ENCODE measurements around the gene ADAM23.

Gene ADAM23

DNA sequence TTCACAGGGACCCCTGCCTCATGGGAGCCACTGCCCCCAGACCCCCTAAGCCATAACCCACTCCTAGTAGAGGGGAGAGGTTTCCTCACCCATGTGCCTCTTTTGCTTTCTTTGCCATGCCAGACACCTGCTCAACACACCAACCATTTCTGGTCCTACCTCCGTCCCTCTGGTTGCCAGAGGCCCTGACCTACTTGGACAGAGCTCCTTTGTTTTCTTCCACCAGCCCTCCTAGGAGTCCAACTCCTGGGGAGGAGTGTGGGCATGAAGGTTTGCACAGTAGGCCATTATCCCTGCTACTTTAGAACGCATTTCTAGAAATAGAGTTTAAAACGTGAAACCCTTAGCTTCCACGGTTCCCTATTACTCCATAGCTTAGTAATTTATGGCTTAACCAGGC, 122.3 kb downstream of the ADAM23 start:
- no peak for DNase-seq (ENCODE audit: low spot score)

GRCh38 chr2:206569470-206569869, 126.1 kb downstream of the ADAM23 start:
- no peak for DNase-seq (ENCODE audit: low spot score)

- no peak for DNase-seq (ENCODE audit: low spot score)
Observed at GRCh38 chr2:206570199-206570598, 126.9 kb downstream of the ADAM23 start.

GRCh38 chr2:206572725-206573124, 129.4 kb downstream of the ADAM23 start:
- DNase-seq (ENCODE audit: low spot score): no peak

GRCh38 chr2:206573793-206574192, 130.5 kb downstream of the ADAM23 start:
- no peak for DNase-seq (ENCODE audit: low spot score)

- no peak for DNase-seq (ENCODE audit: low spot score)
Observed at GRCh38 chr2:206584323-206585116, 141.2 kb downstream of the ADAM23 start.

GRCh38 chr2:206585335-206585734, 142.0 kb downstream of the ADAM23 start:
- DNase-seq (ENCODE audit: low spot score): no peak

DNA sequence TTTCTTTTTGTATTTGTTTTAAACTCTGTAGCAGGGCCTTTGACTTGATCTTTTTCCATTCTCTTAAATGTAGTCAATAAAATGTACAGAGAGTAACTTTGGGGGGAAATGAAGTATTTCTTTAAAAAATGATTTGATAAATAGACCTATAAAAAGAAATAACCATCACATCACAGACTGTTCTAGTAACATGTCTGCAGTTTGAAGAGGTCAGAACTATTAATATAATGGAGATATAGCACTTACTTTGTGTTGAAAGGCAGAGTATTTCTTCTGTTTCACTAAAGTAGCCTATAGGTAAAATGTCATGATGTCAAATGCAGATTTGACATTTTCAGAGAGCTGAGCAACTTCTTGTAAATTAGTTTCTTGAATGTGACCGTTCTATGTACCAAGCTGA, 143.3 kb downstream of the ADAM23 start:
- no peak for DNase-seq (ENCODE audit: low spot score)

DNA sequence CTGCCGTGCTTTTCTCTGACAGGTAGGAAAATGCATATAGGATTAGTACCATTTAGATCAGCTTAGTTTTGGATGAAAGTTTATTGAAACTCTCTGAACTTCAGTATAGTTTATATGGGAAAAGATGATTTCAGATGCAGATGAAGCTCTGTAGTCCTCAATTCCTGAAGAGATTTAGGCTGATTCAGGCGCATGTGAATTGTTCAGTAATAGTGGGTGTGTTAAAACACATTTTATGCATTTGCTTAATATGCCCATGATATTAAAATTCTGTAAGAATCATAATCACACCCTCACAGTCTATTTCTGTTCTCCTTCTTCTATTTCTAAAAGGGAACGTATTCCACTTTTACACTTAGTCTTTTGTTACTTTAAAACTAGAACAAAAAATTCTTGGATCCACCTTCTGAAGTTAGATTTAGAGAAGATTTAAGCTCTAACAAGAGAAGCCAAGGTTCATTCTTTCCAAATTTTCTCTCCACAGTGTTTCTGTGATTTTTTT, 154.4 kb downstream of the ADAM23 start:
- no peak for DNase-seq (ENCODE audit: low spot score)

DNA sequence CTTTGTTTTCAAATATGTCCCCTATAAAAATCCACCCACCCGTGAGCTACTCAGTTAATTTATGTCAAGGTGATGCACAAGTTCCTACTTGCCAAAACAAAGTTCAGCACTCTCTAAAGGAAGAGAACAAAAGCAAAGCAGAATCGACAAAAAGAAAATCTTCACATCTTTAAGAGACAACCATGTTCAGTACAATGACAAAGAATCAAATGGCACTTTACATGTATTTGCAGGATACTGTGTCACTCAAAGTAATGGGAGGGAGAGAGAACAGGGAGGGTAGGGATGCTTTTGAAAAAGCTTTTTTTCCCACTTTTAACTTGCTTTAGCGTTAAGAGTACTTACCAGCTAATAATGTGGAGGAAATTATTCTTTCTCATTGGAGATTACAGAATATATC, 159.9 kb downstream of the ADAM23 start:
- no peak for DNase-seq (ENCODE audit: low spot score)

DNA sequence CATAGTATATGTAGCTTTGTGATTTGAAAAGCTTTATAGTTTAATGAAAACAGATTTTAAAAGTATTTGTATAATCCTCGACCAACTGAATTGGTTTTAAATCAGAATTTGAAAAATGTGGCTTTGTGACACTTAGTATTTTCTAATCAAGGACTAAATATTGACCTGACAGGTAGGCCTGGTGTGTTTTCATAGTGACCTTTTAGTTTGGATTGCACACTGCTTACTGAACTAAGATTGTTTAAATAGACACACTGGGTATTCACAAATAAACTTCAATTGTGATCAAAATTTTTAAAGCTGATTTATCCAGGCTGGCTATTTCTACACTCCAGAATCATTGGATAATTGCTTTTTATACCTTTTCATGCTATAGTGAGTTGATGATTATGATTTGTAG, 167.1 kb downstream of the ADAM23 start:
- DNase-seq (ENCODE audit: low spot score): no peak

- DNase-seq (ENCODE audit: low spot score): no peak
Observed at GRCh38 chr2:206611191-206611590, 167.9 kb downstream of the ADAM23 start.

- DNase-seq (ENCODE audit: low spot score): no peak
Observed at GRCh38 chr2:206611736-206612135, 168.4 kb downstream of the ADAM23 start.

DNA sequence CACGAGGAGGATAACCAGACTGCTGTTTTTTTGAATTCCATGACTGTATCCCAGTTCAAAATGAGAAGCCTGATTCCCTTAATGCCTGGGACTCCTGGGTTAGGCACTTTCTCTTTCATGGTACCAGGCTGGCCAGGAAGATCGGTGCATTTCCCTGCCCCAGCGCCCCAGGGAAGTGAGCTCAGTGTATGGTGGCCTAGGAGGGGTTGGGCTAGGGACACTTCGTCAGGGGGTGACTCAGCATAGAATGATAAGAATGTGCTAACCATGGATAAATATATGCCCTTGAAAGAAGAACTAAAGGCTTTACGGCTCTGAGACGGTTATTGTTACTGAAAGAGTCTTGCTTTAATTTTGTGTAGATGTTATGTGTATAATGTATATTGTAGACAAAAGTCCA, 171.5 kb downstream of the ADAM23 start:
- no peak for DNase-seq (ENCODE audit: low spot score)

- no peak for DNase-seq (ENCODE audit: low spot score)
Observed at GRCh38 chr2:206615417-206616089, 172.2 kb downstream of the ADAM23 start.

GRCh38 chr2:206616151-206616550, 172.8 kb downstream of the ADAM23 start:
- DNase-seq (ENCODE audit: low spot score): no peak

GRCh38 chr2:206619011-206619410, 175.7 kb downstream of the ADAM23 start:
- DNase-seq (ENCODE audit: low spot score): no peak

DNA sequence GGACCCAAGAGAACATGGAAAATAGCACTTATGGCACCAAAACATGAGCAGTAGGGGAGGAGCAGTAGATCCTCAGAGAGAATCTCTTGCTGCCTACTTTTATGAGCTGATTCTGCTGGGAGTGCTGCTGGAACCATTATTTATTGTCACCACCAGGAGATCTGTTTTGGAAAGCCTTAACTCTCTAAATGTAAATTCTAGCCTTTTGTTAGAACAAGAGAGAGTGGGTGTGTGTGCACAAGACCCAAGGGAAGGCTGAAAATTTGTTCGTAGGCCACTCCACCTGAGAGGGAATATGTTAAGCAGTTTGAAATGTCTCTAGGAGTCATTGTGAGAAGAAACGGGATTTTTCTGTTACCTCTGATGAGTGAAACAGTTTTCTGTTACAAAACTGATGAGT, 182.8 kb downstream of the ADAM23 start:
- DNase-seq (ENCODE audit: low spot score): no peak

DNA sequence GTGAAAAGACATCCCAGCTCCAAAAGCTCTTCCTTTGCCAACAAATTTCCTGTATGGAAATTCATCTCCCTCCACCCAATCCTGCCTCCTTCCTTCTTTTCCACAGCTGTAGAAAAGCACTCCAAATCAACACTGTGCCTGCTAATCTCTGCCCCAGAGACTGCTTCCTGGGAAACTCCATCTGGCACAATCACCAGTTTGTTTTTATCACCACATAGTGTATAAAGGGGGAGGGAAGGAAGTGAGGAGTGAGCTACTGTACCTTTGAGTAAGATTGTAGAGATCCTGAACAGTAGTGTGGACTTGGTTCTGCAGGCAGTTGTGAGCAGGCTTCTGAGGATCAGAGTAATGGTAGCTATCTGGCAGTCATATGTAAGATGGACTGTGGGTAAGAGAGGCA, 184.3 kb downstream of the ADAM23 start:
- peak; percentile 28 for DNase-seq (ENCODE audit: low spot score)

DNA sequence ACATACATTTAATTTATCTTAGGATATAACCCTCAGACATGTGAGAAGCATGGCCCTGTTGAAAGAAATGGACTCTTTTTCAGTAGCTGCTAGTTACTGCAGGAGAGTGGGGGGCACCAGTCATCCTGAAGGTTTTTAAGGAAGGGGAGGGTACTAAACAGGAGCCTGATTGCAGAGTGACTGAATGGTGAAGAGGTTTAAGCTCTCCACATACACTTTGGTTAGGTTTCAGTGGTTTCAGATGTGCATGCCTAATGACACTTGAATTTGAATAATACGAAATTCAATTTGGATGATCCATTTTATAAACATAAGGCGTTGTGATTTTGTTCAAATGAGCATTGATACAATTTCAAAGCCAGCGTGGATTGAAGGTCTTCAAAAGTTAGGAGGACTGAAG, 188.0 kb downstream of the ADAM23 start:
- DNase-seq (ENCODE audit: low spot score): no peak

GRCh38 chr2:206635015-206635414, 191.7 kb downstream of the ADAM23 start:
- DNase-seq (ENCODE audit: low spot score): no peak

- no peak for DNase-seq (ENCODE audit: low spot score)
Observed at GRCh38 chr2:206639636-206640035, 196.3 kb downstream of the ADAM23 start.

DNA sequence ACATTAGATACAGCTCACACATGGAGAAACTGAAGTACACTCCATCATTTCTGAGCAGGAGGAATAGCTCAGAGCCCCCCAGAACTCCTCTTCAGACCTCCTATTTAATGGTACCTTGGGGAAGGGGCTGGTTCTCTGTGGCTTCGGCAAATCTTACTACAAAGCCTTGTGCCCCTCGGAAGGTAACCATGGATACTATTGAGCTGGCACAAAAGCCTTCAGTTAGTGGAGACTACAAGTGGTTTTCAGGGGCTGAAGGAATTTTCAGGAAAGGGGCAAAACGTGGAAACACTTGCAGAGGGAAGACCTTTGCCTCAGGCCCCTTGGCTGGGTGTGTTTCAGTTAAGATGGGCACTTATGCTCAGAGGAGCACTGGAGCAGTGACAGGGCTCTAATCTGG, 197.9 kb downstream of the ADAM23 start:
- DNase-seq (ENCODE audit: low spot score): no peak
